HG02571 (cell line): ENCODE data around the gene DMXL2.
"Not testable (repeated sequence)": the region's sequence is repeated elsewhere in the genome, so short reads cannot be mapped to it uniquely, and the experiment has no call there.

Experiments
- ATAC-seq: cut with Tn5 transposase; IDR thresholded peaks from one replicate; pipeline ENCODE4 v1.9.1; 2021; ENCODE audit warnings: mild to moderate bottlenecking, moderate library complexity; ENCODE audit not compliant: unreplicated experiment

The DMXL2 gene

GRCh38 chr15:51493892-51494291, 128.7 kb downstream of the DMXL2 start:
- ATAC-seq, result no peak

DNA sequence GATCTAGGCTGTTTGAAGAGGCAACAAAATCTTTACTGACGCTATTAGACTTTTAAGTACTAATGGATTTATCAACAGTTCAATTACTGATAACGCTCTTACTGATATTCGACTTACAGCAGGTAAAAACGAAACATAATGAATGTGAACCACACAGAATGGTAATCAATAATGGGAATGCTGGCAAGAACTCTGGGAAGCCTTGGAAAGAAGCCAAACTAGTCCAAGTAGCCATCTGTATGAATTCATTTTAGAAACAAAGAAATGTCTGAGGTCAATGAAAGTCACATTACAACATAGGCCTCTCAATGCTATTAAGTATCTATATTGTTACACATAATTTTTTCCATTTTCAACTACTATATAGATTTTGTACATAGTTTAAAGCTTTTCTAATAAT, 130.0 kb downstream of the DMXL2 start:
- no peak for ATAC-seq

DNA sequence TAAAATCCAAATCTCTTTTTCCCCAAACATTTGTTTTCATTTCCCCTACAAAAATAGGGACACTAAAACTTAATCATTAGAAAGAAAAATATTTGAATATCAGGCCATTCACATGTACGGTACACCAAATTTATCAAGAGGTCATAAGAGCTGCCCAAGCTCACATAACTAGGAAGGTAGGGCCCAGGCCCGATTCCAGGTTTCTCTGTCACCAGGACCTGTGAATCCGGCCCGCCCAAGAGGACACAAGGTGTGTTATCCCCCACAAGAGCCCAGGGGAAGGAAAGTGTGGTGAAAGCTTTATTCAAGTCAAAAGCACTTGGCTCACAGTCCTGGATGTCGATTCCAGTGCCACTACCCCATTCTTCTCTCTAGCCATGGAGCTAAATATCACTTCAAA, 130.6 kb downstream of the DMXL2 start:
- ATAC-seq, result no peak

GRCh38 chr15:51484781-51485180, 137.8 kb downstream of the DMXL2 start:
- ATAC-seq, result no peak

- ATAC-seq, result no peak
Observed at GRCh38 chr15:51483985-51484384, 138.6 kb downstream of the DMXL2 start.

- ATAC-seq, result no peak
Observed at GRCh38 chr15:51483520-51483919, 139.1 kb downstream of the DMXL2 start.

DNA sequence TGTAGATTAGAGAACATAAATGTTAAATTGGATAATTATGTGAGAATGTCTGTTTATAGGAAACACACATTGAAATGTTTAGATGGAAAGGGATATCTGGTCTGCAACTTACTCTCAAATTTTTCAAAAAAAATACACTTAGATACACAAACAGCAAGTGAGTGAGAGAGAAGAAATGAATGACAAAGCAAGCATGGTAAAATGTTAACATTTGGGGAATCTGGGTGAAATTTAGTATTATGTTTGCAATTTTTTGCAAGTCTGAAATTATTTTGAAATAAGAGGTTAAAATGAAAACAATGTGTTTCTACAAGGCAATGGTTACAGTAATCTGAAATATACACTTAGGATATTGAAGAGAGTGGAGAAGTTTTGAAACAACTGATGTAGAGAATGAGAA, 146.8 kb downstream of the DMXL2 start:
- ATAC-seq, result no peak

DNA sequence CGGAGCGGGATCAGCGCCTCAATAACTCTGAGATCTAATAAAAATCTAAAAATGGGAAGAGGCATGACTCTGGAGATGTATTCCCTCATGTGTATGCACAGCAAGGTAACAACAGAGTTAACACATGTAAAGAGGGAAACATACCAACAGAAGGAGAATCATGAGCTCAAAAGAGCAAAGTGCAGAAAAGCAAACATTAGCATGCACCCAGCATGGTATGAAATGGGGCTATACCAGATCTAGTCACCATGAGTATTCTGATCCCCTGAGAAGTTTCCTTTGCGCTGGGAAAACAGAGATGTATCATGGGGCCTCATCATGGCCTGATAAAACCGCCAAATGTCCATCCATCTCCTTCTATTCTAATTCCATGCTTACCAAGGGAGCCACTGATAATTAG, 152.1 kb downstream of the DMXL2 start:
- no peak for ATAC-seq

GRCh38 chr15:51460796-51461195, 161.8 kb downstream of the DMXL2 start:
- ATAC-seq, result no peak

GRCh38 chr15:51450001-51450400, 172.6 kb downstream of the DMXL2 start:
- ATAC-seq, result no peak

DNA sequence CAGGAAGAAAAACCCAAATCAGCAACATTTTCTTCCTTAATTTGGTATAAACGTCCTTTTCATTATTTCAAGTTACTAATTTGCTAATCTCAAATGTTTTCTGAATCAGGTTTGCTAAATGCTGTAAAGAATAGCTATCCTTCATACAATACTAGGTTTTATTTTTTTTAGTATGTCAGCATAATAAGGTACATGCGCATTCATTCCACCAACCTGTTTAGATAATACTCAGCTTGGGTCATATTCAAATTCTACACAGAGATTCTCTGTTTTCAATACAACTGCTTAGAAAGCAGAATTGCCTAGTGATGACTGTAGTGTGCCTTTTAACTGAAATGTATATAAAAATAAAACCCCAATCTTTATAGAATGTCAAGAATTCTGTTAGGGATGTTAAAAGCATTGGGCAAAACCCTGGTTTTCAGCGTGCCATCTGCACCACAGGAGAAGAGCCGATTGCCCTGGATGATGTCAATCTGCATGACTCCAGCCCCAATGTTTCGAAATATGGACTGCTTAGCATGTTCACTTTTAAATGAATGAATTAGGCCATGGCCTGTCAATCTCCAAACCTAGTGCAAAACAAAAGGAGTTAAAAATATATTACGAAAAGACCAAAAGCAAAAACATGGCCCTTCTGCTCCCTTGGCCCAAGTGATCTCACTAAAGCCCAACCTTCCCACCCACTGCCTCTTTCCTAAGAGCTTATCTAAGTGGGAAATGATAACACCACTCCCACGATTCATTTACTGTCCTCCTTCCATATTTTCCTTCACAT, 173.8 kb downstream of the DMXL2 start:
- ATAC-seq, result no peak

DNA sequence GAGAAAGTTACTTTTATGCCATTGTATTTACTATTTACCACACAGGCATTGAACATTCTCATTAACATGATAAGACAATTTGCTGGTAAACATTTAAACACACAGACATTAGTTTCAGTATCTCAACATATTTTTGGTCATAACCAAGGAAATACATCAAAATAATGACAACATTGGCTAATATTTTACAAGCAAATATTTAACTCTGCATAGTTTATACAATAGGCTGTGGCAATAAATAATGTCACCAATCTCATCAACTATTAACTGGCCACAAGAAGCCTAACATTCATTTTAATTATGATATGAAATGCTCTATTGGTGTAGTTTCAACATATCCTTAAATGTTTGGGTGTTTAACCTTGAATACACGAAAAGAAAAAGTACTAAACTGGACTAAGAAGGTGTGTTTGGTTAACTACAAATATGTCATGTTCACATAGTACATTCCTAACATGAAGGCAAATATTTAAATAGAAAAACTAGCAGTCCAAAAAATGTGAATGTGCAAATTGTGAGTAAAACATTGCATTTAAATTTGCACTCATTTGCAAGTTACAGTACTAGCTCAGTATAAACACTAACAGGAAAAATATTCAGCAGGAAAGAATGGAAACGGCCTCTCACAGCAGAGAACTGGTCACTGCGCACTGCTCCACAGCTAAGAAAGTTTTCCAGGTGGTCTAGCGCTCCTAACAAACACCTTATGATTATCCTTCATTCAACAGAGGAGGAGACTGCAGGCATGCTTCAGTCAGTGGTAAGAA, 174.5 kb downstream of the DMXL2 start:
- no peak for ATAC-seq

DNA sequence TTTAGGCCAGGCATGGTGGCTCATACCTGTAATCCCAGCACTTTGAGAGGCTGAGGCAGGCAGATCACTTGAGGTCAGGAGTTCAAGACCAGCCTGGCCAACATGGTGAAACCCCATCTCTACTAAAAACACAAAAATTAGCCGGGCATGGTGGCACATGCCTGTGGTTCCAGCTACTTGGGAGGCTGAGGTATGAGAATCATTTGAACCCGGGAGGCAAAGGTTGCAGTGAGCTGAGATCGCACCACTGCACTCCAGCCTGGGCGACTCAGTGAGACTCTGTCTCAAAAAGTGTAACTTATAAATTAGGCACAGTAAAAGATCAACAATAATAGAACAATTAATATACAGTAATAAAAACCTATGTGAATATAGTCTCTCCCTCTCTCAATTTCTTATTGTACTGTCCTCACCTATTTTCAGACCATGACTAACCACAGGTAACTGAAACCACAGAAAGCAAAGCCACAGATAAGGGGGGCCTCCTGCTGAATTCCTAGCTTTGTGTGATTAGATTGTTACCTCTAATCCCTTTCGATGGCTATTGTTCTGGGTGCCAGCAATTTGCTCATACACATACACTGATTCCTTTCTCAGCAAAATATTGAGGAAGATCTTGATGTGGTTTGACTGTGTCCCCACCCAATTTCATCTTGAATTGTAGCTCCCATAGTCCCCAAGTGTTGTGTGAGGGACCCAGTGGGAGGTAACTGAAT, 176.4 kb downstream of the DMXL2 start:
- not testable (repeated sequence) for ATAC-seq

GRCh38 chr15:51444807-51445206, 177.8 kb downstream of the DMXL2 start:
- no peak for ATAC-seq

DNA sequence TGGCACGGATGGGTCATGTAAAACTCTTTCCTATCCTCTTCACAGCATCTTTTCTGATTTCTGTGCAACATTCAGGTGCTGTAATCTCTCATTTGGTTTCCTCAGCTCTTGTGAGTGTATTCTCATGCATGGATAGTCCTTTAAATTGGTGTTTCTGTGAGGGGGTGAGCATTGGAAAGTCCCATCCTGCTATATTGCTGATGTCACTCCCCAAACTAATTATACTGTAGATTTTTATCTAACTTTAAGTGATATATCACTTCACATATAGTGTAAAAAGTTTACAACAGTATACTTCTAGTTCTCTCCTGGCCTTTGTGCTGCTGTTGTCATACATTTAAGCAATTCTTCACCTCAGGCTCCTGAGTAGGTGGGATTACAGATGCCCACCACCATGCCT, 178.5 kb downstream of the DMXL2 start:
- ATAC-seq, result no peak

- no peak for ATAC-seq
Observed at GRCh38 chr15:51443282-51443914, 179.2 kb downstream of the DMXL2 start.

DNA sequence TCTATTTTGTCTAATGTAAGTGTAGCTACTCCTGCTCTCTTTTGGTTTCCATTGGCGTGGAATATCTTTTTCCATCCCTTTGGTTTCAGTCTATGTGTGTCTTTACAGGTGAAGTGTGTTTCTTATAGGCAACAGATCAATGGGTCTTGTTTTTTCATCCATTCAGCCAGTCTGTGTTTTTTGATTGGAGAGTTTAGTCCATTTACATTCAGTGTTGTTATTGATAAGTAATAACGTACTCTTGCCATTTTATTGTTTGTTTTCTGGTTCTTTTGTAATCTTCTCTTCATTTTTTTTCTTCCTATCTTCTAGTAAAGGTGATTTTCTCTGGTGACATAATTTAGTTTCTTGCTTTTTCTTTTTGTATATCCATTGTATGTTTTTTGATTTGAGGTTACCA, 184.0 kb downstream of the DMXL2 start:
- no peak for ATAC-seq

GRCh38 chr15:51425517-51426040, 197.0 kb downstream of the DMXL2 start:
- ATAC-seq, result no peak

GRCh38 chr15:51424780-51425179, 197.8 kb downstream of the DMXL2 start:
- no peak for ATAC-seq

DNA sequence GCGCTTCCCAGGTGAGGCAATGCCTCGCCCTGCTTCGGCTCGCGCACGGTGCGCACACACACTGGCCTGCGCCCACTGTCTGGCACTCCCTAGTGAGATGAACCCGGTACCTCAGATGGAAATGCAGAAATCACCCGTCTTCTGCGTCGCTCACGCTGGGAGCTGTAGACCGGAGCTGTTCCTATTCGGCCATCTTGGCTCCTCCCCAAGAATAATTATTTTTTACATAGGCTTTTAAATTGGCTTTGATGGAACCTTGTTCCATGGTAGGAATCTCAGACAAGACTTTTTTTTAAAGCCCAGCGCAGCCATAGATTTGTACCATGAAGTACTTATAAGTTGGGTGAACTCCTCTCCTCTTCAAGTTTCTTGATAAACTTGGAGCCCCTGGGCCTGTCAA, 199.5 kb downstream of the DMXL2 start:
- not testable (repeated sequence) for ATAC-seq

GRCh38 chr15:51416129-51416528, 206.4 kb downstream of the DMXL2 start:
- ATAC-seq, result no peak
